B cell (primary cell): Measurements from ENCODE around the gene CDS2. TPM values are rescaled to one million over a fixed set of nuclear protein-coding genes. Genes with fewer than 3 reads are reported as not detected.

Experiments used
- ATAC-seq: fragments of 200-7000 bp; cut with Tn5 transposase; one replicate; pipeline ENCODE4 v1.10.0; 2021; ENCODE audit warnings: low read depth, mild to moderate bottlenecking, moderate number of reproducible peaks, moderate library complexity
- CTCF ChIA-PET: fragments of 350-600 bp; sonication (Branson Sonifier 250); formaldehyde crosslinking; loops from one replicate; lab custom pipeline; 2021; ENCODE audit warnings: antibody characterized with exemption, inconsistent platforms; lab: Charles Lee
- POLR2A ChIA-PET: fragments of 350-600 bp; sonication (Branson Sonifier 250); formaldehyde crosslinking; loops from one replicate; lab custom pipeline; 2021; ENCODE audit warnings: antibody characterized with exemption; lab: Charles Lee
- DNase-seq: peaks from one replicate; pipeline ENCODE4 v3.0.0; 2013
- H2AFZ ChIP-seq: 2 replicates; pipeline ENCODE4 v1.6.1; 2012; ENCODE audit warnings: mild to moderate bottlenecking, low read depth, low read length; ENCODE audit not compliant: insufficient read depth, poor library complexity, severe bottlenecking
- H3K27ac ChIP-seq, 2 donors: 1 replicate in 1 of 2; 2 replicates in 1 of 2; pipeline ENCODE4 v1.5.1; 2012 to 2013; ENCODE audit warnings: low read length in 2 of 2, mild to moderate bottlenecking in 2 of 2, moderate library complexity in 1 of 2
- H3K27me3 ChIP-seq, 4 experiments: fragments of 200-600 bp in 1 of 4; sonication (generic) in 1 of 4; replicated peaks in 1 of 4; 1 replicate in 2 of 4; 2 replicates in 2 of 4; pipeline versions ENCODE4 v1.6.1 to v1.7.0; 2013 to 2016; ENCODE audit warnings: low read length in 3 of 4, mild to moderate bottlenecking in 2 of 4, mixed read lengths in 1 of 4, moderate library complexity in 1 of 4; ENCODE audit not compliant: insufficient read depth in 4 of 4, control insufficient read depth in 3 of 4; ENCODE audit errors: control extremely low read depth in 1 of 4
- H3K36me3 ChIP-seq, 2 experiments: replicated peaks in 1 of 2; 1 replicate in 1 of 2; 2 replicates in 1 of 2; pipeline versions ENCODE4 v1.6.1 to v1.7.1; 2013; ENCODE audit warnings: low read length in 1 of 2; ENCODE audit not compliant: insufficient read depth in 2 of 2, control insufficient read depth in 1 of 2; ENCODE audit errors: control extremely low read depth in 1 of 2, extremely low read depth in 1 of 2
- H3K4me1 ChIP-seq, 2 donors: fragments of 200-600 bp in 1 of 2; sonication (generic) in 1 of 2; 1 replicate in 1 of 2; 2 replicates in 1 of 2; pipeline versions ENCODE4 v1.5.1 to v1.6.1; 2013 to 2017; ENCODE audit warnings: low read length in 2 of 2; ENCODE audit not compliant: control insufficient read depth in 2 of 2, insufficient read depth in 2 of 2
- H3K4me2 ChIP-seq: replicated peaks from 2 replicates; pipeline ENCODE3; 2012; ENCODE audit warnings: mild to moderate bottlenecking, low read depth, low read length; ENCODE audit not compliant: poor library complexity, severe bottlenecking
- H3K4me3 ChIP-seq, 5 experiments: fragments of 200-600 bp in 1 of 5; sonication (generic) in 1 of 5; 1 replicate in 3 of 5; 2 replicates in 2 of 5; pipeline versions ENCODE4 v1.5.1 to v1.7.0; 2011 to 2016; ENCODE audit warnings: low read length in 4 of 5, mild to moderate bottlenecking in 4 of 5, low read depth in 2 of 5, control low read depth in 1 of 5, moderate library complexity in 1 of 5; ENCODE audit not compliant: insufficient read depth in 1 of 5; ENCODE audit errors: control extremely low read depth in 1 of 5, extremely low read depth in 1 of 5
- H3K79me2 ChIP-seq: fragments of 200-600 bp; sonication (generic); one replicate; pipeline ENCODE4 v1.6.0; 2016; ENCODE audit warnings: low read length; ENCODE audit not compliant: control insufficient read depth, insufficient read depth
- H3K9ac ChIP-seq: fragments of 200-600 bp; sonication (generic); 2 replicates; pipeline ENCODE4 v1.6.1; 2017; ENCODE audit warnings: mild to moderate bottlenecking, low read length, moderate library complexity
- H3K9me3 ChIP-seq, 3 donors: one replicate each; pipeline versions ENCODE4 v1.6.1 to v1.7.1; 2013; ENCODE audit warnings: low read length in 2 of 3; ENCODE audit not compliant: control insufficient read depth in 2 of 3, insufficient read depth in 1 of 3; ENCODE audit errors: control extremely low read depth in 1 of 3
- H4K20me1 ChIP-seq: 2 replicates; pipeline ENCODE4 v1.6.0; 2012; ENCODE audit warnings: mild to moderate bottlenecking, low read length; ENCODE audit not compliant: insufficient read depth, control insufficient read depth, poor library complexity, severe bottlenecking
- H3K27ac Mint-ChIP-seq: one replicate; pipeline ENCODE4 v1.8.0; 2021; ENCODE audit warnings: mixed read lengths
- H3K27me3 Mint-ChIP-seq: one replicate; pipeline ENCODE4 v1.8.0; 2021; ENCODE audit warnings: mixed read lengths
- H3K4me1 Mint-ChIP-seq: one replicate; pipeline ENCODE4 v1.8.0; 2021; ENCODE audit warnings: mixed read lengths
- H3K4me3 Mint-ChIP-seq: one replicate; pipeline ENCODE4 v1.8.0; 2021; ENCODE audit warnings: mixed read lengths
- H3K9me3 Mint-ChIP-seq: one replicate; pipeline ENCODE4 v1.8.0; 2022; ENCODE audit warnings: mixed read lengths; ENCODE audit not compliant: insufficient read depth
- CTCF ChIP-seq: fragments of 200-600 bp; IDR thresholded peaks from one replicate; pipeline ENCODE4 v1.8.0; 2022; ENCODE audit warnings: antibody characterized with exemption, mild to moderate bottlenecking
- EZH2 ChIP-seq: IDR thresholded peaks from 2 replicates; pipeline ENCODE4 v1.6.1; 2012; ENCODE audit warnings: borderline replicate concordance, low read depth, mild to moderate bottlenecking, moderate library complexity, low read length; ENCODE audit not compliant: insufficient read depth, poor library complexity, severe bottlenecking
- WGBS: methylation state at CpG from one replicate; pipeline ENCODE4 v1.1.5; 2013; ENCODE audit warnings: missing lambda C conversion rate; ENCODE audit not compliant: insufficient coverage; 5-methylcytosine and 5-hydroxymethylcytosine counted together
- intact Hi-C: fragments of 100-400 bp; cut with micrococcal nuclease; formaldehyde crosslinking; loops from one replicate; pipeline ENCODE4 v1.10.0; 2022
- polyA plus RNA-seq: library from polyadenylated mRNA; depleted of rRNA; stranded (reverse); fragments of >200 nt; gene quantifications from 2 replicates; pipeline ENCODE4 v1.2.3, GENCODE V29; 2012
- total RNA-seq, 2 donors: library from RNA; stranded (reverse); fragments of 120-200 nt in 1 of 2; gene quantifications; 1 replicate in 1 of 2; 2 replicates in 1 of 2; pipeline versions ENCODE4 v1.2.3 to v1.2.4, GENCODE V29; 2013 to 2022

Gene CDS2
- total and polyA plus RNA-seq, 2 donors (not counting 1 experiment from before 2014, with no cell fraction given) = 17.3 to 48.6 TPM

- Histone ChIP-seq H3K27me3 (no peaks in the 10 kb centered on the region), H3K4me1 (peaks cover 0 to 10% of the 10 kb centered on the region in 2 donors), H3K79me2 (peaks cover 97% of the 10 kb centered on the region), H3K27ac (no peak overlapping the region), H3K9me3 (no peaks in the 10 kb centered on the region), H3K4me2 (no peak overlapping the region), H2AFZ (no peak overlapping the region), H4K20me1 (peaks cover 97% of the 10 kb centered on the region), H3K36me3 (peaks cover 0 to 10% of the 10 kb centered on the region in 2 experiments), H3K9ac (no peak overlapping the region), H3K4me3 (no peak overlapping the region)
- WGBS = 92% methylated on average over 3 of the region's 5 CpGs
- Mint-ChIP-seq H3K9me3 (no peaks in the 10 kb centered on the region), H3K27me3 (no peaks in the 10 kb centered on the region), H3K27ac (no peak overlapping the region), H3K4me1 (peaks cover 52% of the 10 kb centered on the region), H3K4me3 (no peak overlapping the region)
- TF ChIP-seq EZH2 (no peak), CTCF (no peak)
- ATAC-seq (no peak), DNase-seq (no peak)
- ChIA-PET CTCF (no interaction called here), POLR2A (no interaction called here)
- intact Hi-C loops = no loop called here
Observed at GRCh38 chr20:5153612-5154542, 27.1 kb downstream of the CDS2 start.

- H3K79me2 ChIP-seq = peaks cover 92% of the 10 kb centered on the region
- no peak overlapping the region for H3K4me3 ChIP-seq
- Mint-ChIP-seq H3K27ac (no peak overlapping the region), H3K4me1 (peaks cover 52% of the 10 kb centered on the region), H3K9me3 (no peaks in the 10 kb centered on the region), H3K4me3 (no peak overlapping the region), H3K27me3 (no peaks in the 10 kb centered on the region)
- intact Hi-C loops = no loop called here
- H3K36me3 ChIP-seq = peaks cover 0 to 10% of the 10 kb centered on the region in 2 experiments
- no peak overlapping the region for H3K4me2 ChIP-seq
- H3K9me3 ChIP-seq = no peaks in the 10 kb centered on the region
- H3K27ac ChIP-seq = no peak overlapping the region
- peaks cover 0 to 10% of the 10 kb centered on the region in 2 donors for H3K4me1 ChIP-seq
- no peaks in the 10 kb centered on the region for H3K27me3 ChIP-seq
- no peak for DNase-seq
- TF ChIP-seq EZH2 = no peak
- TF ChIP-seq CTCF = no peak
- H4K20me1 ChIP-seq = peaks cover 90% of the 10 kb centered on the region
- no peak overlapping the region for H2AFZ ChIP-seq
- 97% methylated on average over 5 of the region's 6 CpGs for WGBS
- ChIA-PET CTCF (interaction anchor here (0.6 kb wide), 1 partner anchor 51 kb away, joined by 3 read pairs; no protein-coding TSS in a partner anchor), POLR2A (no interaction called here)
- no peak for ATAC-seq
- no peak overlapping the region for H3K9ac ChIP-seq
Observed at GRCh38 chr20:5154543-5154925, 27.7 kb downstream of the CDS2 start.
